ENCODE results near the gene EPHB1. TPM values are rescaled to one million over a fixed set of nuclear protein-coding genes. Genes with fewer than 3 reads are reported as not detected.
A peak's percentile ranks its signal among the peaks of the same experiment; 100 is the strongest.

The EPHB1 gene
- total RNA-seq, 3 donors from 2014 or later, result 0.31 to 6.9 (median 0.64) TPM

DNA sequence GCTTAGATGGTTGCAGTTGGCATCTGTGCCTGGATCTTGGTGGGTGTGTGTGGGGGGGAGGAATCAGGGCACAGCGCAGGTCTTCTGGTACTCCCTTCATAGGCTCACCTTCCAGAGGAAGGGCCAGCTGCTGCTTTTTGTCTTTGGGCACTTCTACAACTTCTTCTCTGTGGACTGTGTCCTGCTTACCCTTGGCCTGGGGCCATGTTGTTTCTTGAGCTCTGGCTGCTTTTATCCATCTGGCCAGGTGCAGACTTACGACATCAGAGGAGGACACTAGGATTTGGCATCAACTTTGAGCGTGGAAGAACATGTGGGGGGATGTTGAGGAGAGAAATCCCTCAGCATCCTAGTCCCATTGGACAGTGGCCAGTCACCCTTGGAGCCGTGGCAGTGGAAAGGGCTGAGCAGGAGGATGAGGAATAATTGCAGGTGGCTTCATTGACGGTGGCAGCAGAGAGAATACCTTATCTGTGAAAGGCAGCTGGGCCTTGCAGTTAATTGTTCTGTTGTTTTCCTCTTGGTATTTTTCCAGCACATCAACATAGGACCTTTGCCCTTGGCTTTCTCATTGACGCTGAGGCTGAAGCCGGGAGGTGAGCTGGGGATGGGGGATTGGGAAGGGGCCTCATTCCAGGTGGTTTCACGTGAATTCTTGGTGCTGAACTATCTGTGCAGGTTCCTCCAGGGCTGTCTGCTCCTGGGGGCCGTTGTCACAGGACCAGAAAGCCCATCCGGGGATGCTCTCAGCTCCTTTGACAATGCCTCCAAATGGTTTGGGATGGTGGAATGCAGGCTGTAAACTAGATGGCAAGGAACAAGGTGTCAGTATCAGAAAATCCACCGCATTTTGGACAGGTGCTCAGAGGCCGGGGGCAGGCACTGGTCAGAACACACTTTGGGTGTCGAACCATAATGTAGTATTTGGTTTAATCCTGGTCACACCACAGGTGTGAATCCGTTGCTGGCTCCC lies 9.7 kb downstream of the EPHB1 start:
- Histone ChIP-seq H3K4me3 (no peak overlapping the region), H3K9me3 (no peaks in the 10 kb centered on the region), H3K36me3 (ENCODE audit: low read depth) (no peaks in the 10 kb centered on the region), H3K4me1 (ENCODE audit: low read depth) (no peaks in the 10 kb centered on the region)
- DNase-seq (no peak), ATAC-seq (peak; percentile 49)
- TF ChIP-seq, protein P1, sequence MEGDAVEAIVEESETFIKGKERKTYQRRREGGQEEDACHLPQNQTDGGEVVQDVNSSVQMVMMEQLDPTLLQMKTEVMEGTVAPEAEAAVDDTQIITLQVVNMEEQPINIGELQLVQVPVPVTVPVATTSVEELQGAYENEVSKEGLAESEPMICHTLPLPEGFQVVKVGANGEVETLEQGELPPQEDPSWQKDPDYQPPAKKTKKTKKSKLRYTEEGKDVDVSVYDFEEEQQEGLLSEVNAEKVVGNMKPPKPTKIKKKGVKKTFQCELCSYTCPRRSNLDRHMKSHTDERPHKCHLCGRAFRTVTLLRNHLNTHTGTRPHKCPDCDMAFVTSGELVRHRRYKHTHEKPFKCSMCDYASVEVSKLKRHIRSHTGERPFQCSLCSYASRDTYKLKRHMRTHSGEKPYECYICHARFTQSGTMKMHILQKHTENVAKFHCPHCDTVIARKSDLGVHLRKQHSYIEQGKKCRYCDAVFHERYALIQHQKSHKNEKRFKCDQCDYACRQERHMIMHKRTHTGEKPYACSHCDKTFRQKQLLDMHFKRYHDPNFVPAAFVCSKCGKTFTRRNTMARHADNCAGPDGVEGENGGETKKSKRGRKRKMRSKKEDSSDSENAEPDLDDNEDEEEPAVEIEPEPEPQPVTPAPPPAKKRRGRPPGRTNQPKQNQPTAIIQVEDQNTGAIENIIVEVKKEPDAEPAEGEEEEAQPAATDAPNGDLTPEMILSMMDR (IDR thresholded peaks at IDR 0.05), result no peak
- intact Hi-C loops (cut with DNase I, micrococcal nuclease), result no loop called here

DNA sequence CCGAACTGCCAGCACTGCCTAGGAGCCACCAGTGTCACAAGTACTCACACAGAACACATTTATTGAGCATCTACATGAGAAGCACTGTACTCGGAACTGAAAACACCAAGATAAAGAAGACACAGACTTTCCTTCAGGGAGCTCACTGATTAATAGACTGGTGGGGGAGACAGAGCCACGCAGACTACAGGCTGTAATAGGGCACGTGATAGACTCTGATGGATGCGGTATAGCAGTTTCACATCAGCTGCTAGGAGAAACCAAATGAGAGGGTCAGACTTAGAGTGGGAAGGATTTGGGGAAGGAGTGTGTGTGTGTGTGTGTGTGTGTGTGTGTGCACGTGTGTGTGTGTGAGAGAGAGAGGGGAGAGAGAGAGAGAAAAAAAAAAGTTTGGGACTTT lies 12.1 kb downstream of the EPHB1 start:
- no peak for ATAC-seq
- no peaks in the 10 kb centered on the region for H3K4me1 ChIP-seq (ENCODE audit: low read depth)
- H3K36me3 ChIP-seq (ENCODE audit: low read depth), result no peaks in the 10 kb centered on the region
- no peaks in the 10 kb centered on the region for H3K9me3 ChIP-seq
- DNase-seq, result no peak
- TF ChIP-seq, protein P1 (IDR thresholded peaks at IDR 0.05), result no peak
- intact Hi-C loops (cut with DNase I, micrococcal nuclease), result no loop called here
- H3K4me3 ChIP-seq, result no peak overlapping the region

GRCh38 chr3:134808835-134809234 lies 13.8 kb downstream of the EPHB1 start:
- Histone ChIP-seq H3K9me3 (no peaks in the 10 kb centered on the region), H3K4me1 (ENCODE audit: low read depth) (no peaks in the 10 kb centered on the region), H3K4me3 (no peak overlapping the region), H3K36me3 (ENCODE audit: low read depth) (no peaks in the 10 kb centered on the region)
- no peak for ATAC-seq
- intact Hi-C loops (cut with DNase I, micrococcal nuclease), result no loop called here
- no peak for DNase-seq
- TF ChIP-seq, protein P1 (IDR thresholded peaks at IDR 0.05), result no peak

- Histone ChIP-seq H3K9me3 (no peaks in the 10 kb centered on the region), H3K4me3 (no peak overlapping the region), H3K36me3 (ENCODE audit: low read depth) (no peaks in the 10 kb centered on the region), H3K4me1 (ENCODE audit: low read depth) (no peaks in the 10 kb centered on the region)
- TF ChIP-seq, protein P1 (IDR thresholded peaks at IDR 0.05), result no peak
- intact Hi-C loops (cut with DNase I, micrococcal nuclease), result no loop called here
- ATAC-seq (peak; percentile 93), DNase-seq (peak in 1 of 3 donors; percentile 61)
Observed at GRCh38 chr3:134809427-134810051, 14.5 kb downstream of the EPHB1 start.

DNA sequence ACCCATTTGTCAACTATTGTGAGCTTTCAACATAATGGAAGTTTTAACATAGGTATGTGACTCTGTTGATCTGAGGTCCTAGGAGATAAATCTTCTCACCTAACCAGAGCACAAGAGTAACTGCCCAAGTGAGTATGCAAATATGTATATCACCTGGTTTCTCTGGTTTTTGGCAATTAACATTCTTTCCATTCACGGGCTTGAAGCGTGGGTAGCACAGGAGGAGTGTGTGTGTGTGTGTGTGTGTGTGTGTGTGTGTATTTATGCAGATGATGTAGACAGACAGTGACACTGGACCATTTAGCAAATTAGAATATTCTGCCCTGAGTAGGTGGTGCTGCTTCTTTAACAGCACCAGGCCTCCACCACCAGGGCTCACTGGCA lies 15.0 kb downstream of the EPHB1 start:
- peak; percentile 10 for ATAC-seq
- Histone ChIP-seq H3K36me3 (ENCODE audit: low read depth) (no peaks in the 10 kb centered on the region), H3K9me3 (no peaks in the 10 kb centered on the region), H3K4me1 (ENCODE audit: low read depth) (no peaks in the 10 kb centered on the region), H3K4me3 (no peak overlapping the region)
- intact Hi-C loops (cut with DNase I, micrococcal nuclease), result no loop called here
- DNase-seq, result no peak
- TF ChIP-seq, protein P1 (IDR thresholded peaks at IDR 0.05), result no peak
